NOMO-1 treated with dmso at 0.1 percent for 144 hours (cell line): ENCODE data around the gene PEX5L.

Experiments
- DNase-seq: peaks from one replicate; lab custom pipeline; 2025; ENCODE audit not compliant: unreplicated experiment; lab: John Stamatoyannopoulos, UW

The PEX5L gene

GRCh38 chr3:179957264-179957845 is 79.4 kb downstream of the PEX5L start:
- no peak for DNase-seq

- DNase-seq: peak; percentile 83
Observed at GRCh38 chr3:179956416-179956830, 80.3 kb downstream of the PEX5L start.

- DNase-seq: no peak
Observed at GRCh38 chr3:179955809-179956208, 80.9 kb downstream of the PEX5L start.

GRCh38 chr3:179955286-179955685 is 81.5 kb downstream of the PEX5L start:
- no peak for DNase-seq

- no peak for DNase-seq
Observed at GRCh38 chr3:179953993-179954870, 82.5 kb downstream of the PEX5L start.

- DNase-seq: no peak
Observed at GRCh38 chr3:179950840-179951239, 85.9 kb downstream of the PEX5L start.

GRCh38 chr3:179949869-179950268 is 86.9 kb downstream of the PEX5L start:
- DNase-seq: no peak

- DNase-seq: no peak
Observed at GRCh38 chr3:179949412-179949811, 87.3 kb downstream of the PEX5L start.

- no peak for DNase-seq
Observed at GRCh38 chr3:179948740-179949139, 88.0 kb downstream of the PEX5L start.

GRCh38 chr3:179945569-179945968 is 91.2 kb downstream of the PEX5L start:
- no peak for DNase-seq

- no peak for DNase-seq
Observed at GRCh38 chr3:179943117-179943880, 93.4 kb downstream of the PEX5L start.

GRCh38 chr3:179942553-179943075 is 94.1 kb downstream of the PEX5L start:
- DNase-seq: no peak

GRCh38 chr3:179935710-179936109 is 101.0 kb downstream of the PEX5L start:
- DNase-seq: no peak

- no peak for DNase-seq
Observed at GRCh38 chr3:179933914-179934313, 102.8 kb downstream of the PEX5L start.

GRCh38 chr3:179933080-179933479 is 103.7 kb downstream of the PEX5L start:
- DNase-seq: no peak

GRCh38 chr3:179932674-179933073 is 104.1 kb downstream of the PEX5L start:
- DNase-seq: no peak

GRCh38 chr3:179929091-179929529 is 107.6 kb downstream of the PEX5L start:
- DNase-seq: peak; percentile 36

- no peak for DNase-seq
Observed at GRCh38 chr3:179927191-179927590, 109.5 kb downstream of the PEX5L start.

GRCh38 chr3:179921951-179922350 is 114.8 kb downstream of the PEX5L start:
- DNase-seq: no peak

- no peak for DNase-seq
Observed at GRCh38 chr3:179921500-179921899, 115.2 kb downstream of the PEX5L start.

GRCh38 chr3:179907784-179908482 is 128.8 kb downstream of the PEX5L start:
- no peak for DNase-seq
